Measurements from ENCODE around the gene C7orf25.

C7orf25 gene

GRCh38 chr7:42876182-42877068 lies 35.4 kb downstream of the C7orf25 start:
- peak in 3 of 5 experiments; percentile 11 to 47 (median 43) for DNase-seq

DNA sequence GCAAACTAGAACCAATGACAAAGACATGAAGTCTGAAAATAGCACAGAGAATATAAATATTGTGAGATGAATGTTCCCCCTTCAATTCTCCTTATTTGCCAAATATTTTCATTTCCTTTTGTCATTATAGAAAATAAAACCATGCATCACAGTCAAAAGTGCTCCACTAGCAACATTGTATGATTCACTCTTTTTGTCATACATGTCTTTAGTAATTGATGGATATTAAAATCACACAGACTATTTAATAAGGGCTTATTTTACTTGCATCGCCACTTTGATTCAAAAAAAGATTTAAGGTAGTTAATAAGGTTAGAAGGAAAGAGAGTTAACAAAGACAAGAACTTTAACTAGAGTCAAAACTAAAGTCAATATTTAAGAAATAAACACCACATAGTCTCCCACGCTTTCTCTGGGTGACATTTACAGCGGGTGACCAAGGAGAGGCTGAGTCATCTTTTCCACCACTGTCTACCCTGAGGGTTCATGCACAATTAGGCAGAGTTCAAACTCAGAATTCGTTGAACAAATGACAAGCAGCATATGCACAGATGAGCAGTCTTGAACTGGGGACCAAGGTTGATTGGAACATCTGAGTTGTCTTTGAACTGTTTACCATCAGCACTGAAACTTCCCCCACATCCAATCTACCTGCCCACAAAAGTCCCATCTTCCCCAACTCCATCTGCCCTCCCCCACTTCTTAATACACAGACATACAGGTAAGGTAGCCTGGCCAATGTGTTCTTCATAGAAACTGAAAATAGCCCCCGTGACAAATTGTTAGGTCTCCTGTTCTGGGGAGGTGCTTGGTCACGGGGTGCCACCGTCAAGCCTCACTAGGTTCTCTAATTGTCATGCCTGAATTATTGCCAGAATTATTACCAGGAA lies 42.5 kb downstream of the C7orf25 start:
- DNase-seq: peak in 2 of 5 experiments; percentile 24 to 61

GRCh38 chr7:42868480-42868879 lies 43.4 kb downstream of the C7orf25 start:
- DNase-seq: no peak
